ENCODE measurements around the gene ESCO1. TPM values are rescaled to one million over a fixed set of nuclear protein-coding genes. Genes with fewer than 3 reads are reported as not detected.
A peak's percentile ranks its signal among the peaks of the same experiment; 100 is the strongest.

Gene ESCO1
- total RNA-seq, 2 experiments from 2014 or later = 14.3 to 16.7 TPM

GRCh38 chr18:21571772-21572171, 28.7 kb downstream of the ESCO1 start:
- H3K9me3 Mint-ChIP-seq = no peaks in the 10 kb centered on the region
- H3K36me3 Mint-ChIP-seq (ENCODE audit: low read depth) = peaks cover 36% of the 10 kb centered on the region
- H3K27ac Mint-ChIP-seq = peak overlapping the region; percentile 30
- intact Hi-C loops (cut with micrococcal nuclease) = no loop called here
- CTCF ChIA-PET = no interaction called here
- no peak overlapping the region for H3K4me3 Mint-ChIP-seq
- H3K4me1 Mint-ChIP-seq (ENCODE audit: low read depth) = peaks cover 5% of the 10 kb centered on the region
- H3K27me3 Mint-ChIP-seq (ENCODE audit: low read depth) = no peaks in the 10 kb centered on the region
- DNase-seq = no peak

- CTCF ChIA-PET = interaction anchor here (0.7 kb wide), 1 partner anchor 257 kb away, joined by 3 read pairs; no protein-coding TSS in a partner anchor
- peaks cover 12% of the 10 kb centered on the region for H3K36me3 Mint-ChIP-seq (ENCODE audit: low read depth)
These were observed 41.3 kb downstream of the ESCO1 start for GRCh38 chr18:21559195-21559594.

GRCh38 chr18:21557607-21558253, 42.8 kb downstream of the ESCO1 start:
- Mint-ChIP-seq H3K36me3 (ENCODE audit: low read depth) (peaks cover 12% of the 10 kb centered on the region), H3K9me3 (no peaks in the 10 kb centered on the region), H3K27ac (no peak overlapping the region), H3K27me3 (ENCODE audit: low read depth) (no peaks in the 10 kb centered on the region), H3K4me1 (ENCODE audit: low read depth) (peaks cover 2% of the 10 kb centered on the region), H3K4me3 (no peak overlapping the region)
- intact Hi-C loops (cut with micrococcal nuclease) = no loop called here
- DNase-seq = no peak
- CTCF ChIA-PET = no interaction called here

More at GRCh38 chr18:21559195-21559594, 41.3 kb downstream of the ESCO1 start:
- Mint-ChIP-seq H3K27ac (no peak overlapping the region), H3K27me3 (ENCODE audit: low read depth) (no peaks in the 10 kb centered on the region), H3K4me1 (ENCODE audit: low read depth) (no peaks in the 10 kb centered on the region), H3K4me3 (no peak overlapping the region), H3K9me3 (no peaks in the 10 kb centered on the region)
- intact Hi-C loops (cut with micrococcal nuclease) = no loop called here
- no peak for DNase-seq

- DNase-seq = no peak
- H3K9me3 Mint-ChIP-seq = peaks cover 2% of the 10 kb centered on the region
- H3K4me3 Mint-ChIP-seq = no peak overlapping the region
- intact Hi-C loops (cut with micrococcal nuclease) = no loop called here
- CTCF ChIA-PET = no interaction called here
- no peaks in the 10 kb centered on the region for H3K27me3 Mint-ChIP-seq (ENCODE audit: low read depth)
- H3K4me1 Mint-ChIP-seq (ENCODE audit: low read depth) = peaks cover 9% of the 10 kb centered on the region
- H3K36me3 Mint-ChIP-seq (ENCODE audit: low read depth) = peaks cover 28% of the 10 kb centered on the region
- no peak overlapping the region for H3K27ac Mint-ChIP-seq
These were observed 50.0 kb downstream of the ESCO1 start for GRCh38 chr18:21550510-21550970.

- Mint-ChIP-seq H3K27ac (no peak overlapping the region), H3K4me3 (no peak overlapping the region), H3K9me3 (peaks cover 2% of the 10 kb centered on the region), H3K27me3 (ENCODE audit: low read depth) (no peaks in the 10 kb centered on the region), H3K36me3 (ENCODE audit: low read depth) (peaks cover 32% of the 10 kb centered on the region), H3K4me1 (ENCODE audit: low read depth) (peaks cover 8% of the 10 kb centered on the region)
- intact Hi-C loops (cut with micrococcal nuclease) = no loop called here
- DNase-seq = no peak
- CTCF ChIA-PET = interaction anchor here (0.6 to 0.8 kb wide), 2 partner anchors 18 to 52 kb away, joined by 3 read pairs; partner anchors contain the start of gene ESCO1
These were observed 51.9 kb downstream of the ESCO1 start for GRCh38 chr18:21548647-21549046.

GRCh38 chr18:21546423-21546822, 54.1 kb downstream of the ESCO1 start:
- H3K4me1 Mint-ChIP-seq (ENCODE audit: low read depth) = peaks cover 2% of the 10 kb centered on the region

GRCh38 chr18:21538230-21538629, 62.3 kb downstream of the ESCO1 start:
- peaks cover 2% of the 10 kb centered on the region for H3K4me1 Mint-ChIP-seq (ENCODE audit: low read depth)
- H3K4me3 Mint-ChIP-seq = no peak overlapping the region
- no peak for DNase-seq
- no peaks in the 10 kb centered on the region for H3K27me3 Mint-ChIP-seq (ENCODE audit: low read depth)
- peaks cover 16% of the 10 kb centered on the region for H3K36me3 Mint-ChIP-seq (ENCODE audit: low read depth)
- intact Hi-C loops (cut with micrococcal nuclease) = no loop called here
- no peaks in the 10 kb centered on the region for H3K9me3 Mint-ChIP-seq
- CTCF ChIA-PET = interaction anchor here (0.6 kb wide), 1 partner anchor 124 kb away, joined by 3 read pairs; no protein-coding TSS in a partner anchor
- no peak overlapping the region for H3K27ac Mint-ChIP-seq

More at GRCh38 chr18:21546423-21546822, 54.1 kb downstream of the ESCO1 start:
- no peak overlapping the region for H3K4me3 Mint-ChIP-seq
- no peak overlapping the region for H3K27ac Mint-ChIP-seq
- no peaks in the 10 kb centered on the region for H3K9me3 Mint-ChIP-seq
- no peaks in the 10 kb centered on the region for H3K27me3 Mint-ChIP-seq (ENCODE audit: low read depth)
- intact Hi-C loops (cut with micrococcal nuclease) = no loop called here
- peaks cover 22% of the 10 kb centered on the region for H3K36me3 Mint-ChIP-seq (ENCODE audit: low read depth)
- no peak for DNase-seq
- CTCF ChIA-PET = interaction anchor here (0.7 kb wide), 1 partner anchor 452 kb away, joined by 3 read pairs; no protein-coding TSS in a partner anchor

- Mint-ChIP-seq H3K4me3 (no peak overlapping the region), H3K9me3 (no peaks in the 10 kb centered on the region), H3K4me1 (ENCODE audit: low read depth) (no peaks in the 10 kb centered on the region), H3K27ac (no peak overlapping the region), H3K27me3 (ENCODE audit: low read depth) (no peaks in the 10 kb centered on the region), H3K36me3 (ENCODE audit: low read depth) (peaks cover 25% of the 10 kb centered on the region)
- no peak for DNase-seq
- intact Hi-C loops (cut with micrococcal nuclease) = no loop called here
- CTCF ChIA-PET = interaction anchor here (0.6 kb wide), 1 partner anchor 49 kb away, joined by 5 read pairs; no protein-coding TSS in a partner anchor
These were observed 66.2 kb downstream of the ESCO1 start for GRCh38 chr18:21534327-21534726.

- no peak for DNase-seq
- Mint-ChIP-seq H3K4me1 (ENCODE audit: low read depth) (no peaks in the 10 kb centered on the region), H3K27ac (no peak overlapping the region), H3K9me3 (no peaks in the 10 kb centered on the region), H3K27me3 (ENCODE audit: low read depth) (no peaks in the 10 kb centered on the region), H3K36me3 (ENCODE audit: low read depth) (peaks cover 22% of the 10 kb centered on the region), H3K4me3 (no peak overlapping the region)
- intact Hi-C loops (cut with micrococcal nuclease) = no loop called here
- CTCF ChIA-PET = no interaction called here
These were observed 74.0 kb downstream of the ESCO1 start for GRCh38 chr18:21526463-21526862.

GRCh38 chr18:21525916-21526315, 74.6 kb downstream of the ESCO1 start:
- Mint-ChIP-seq H3K4me1 (ENCODE audit: low read depth) (no peaks in the 10 kb centered on the region), H3K4me3 (no peak overlapping the region), H3K27me3 (ENCODE audit: low read depth) (no peaks in the 10 kb centered on the region), H3K9me3 (no peaks in the 10 kb centered on the region), H3K27ac (no peak overlapping the region), H3K36me3 (ENCODE audit: low read depth) (peaks cover 22% of the 10 kb centered on the region)
- no peak for DNase-seq
- intact Hi-C loops (cut with micrococcal nuclease) = no loop called here
- CTCF ChIA-PET = no interaction called here

GRCh38 chr18:21522530-21522929, 78.0 kb downstream of the ESCO1 start:
- Mint-ChIP-seq H3K27me3 (ENCODE audit: low read depth) (no peaks in the 10 kb centered on the region), H3K4me3 (no peak overlapping the region), H3K4me1 (ENCODE audit: low read depth) (no peaks in the 10 kb centered on the region), H3K9me3 (no peaks in the 10 kb centered on the region), H3K36me3 (ENCODE audit: low read depth) (peaks cover 28% of the 10 kb centered on the region), H3K27ac (no peak overlapping the region)
- CTCF ChIA-PET = no interaction called here
- DNase-seq = no peak
- intact Hi-C loops (cut with micrococcal nuclease) = no loop called here

- no peaks in the 10 kb centered on the region for H3K4me1 Mint-ChIP-seq (ENCODE audit: low read depth)
- H3K27me3 Mint-ChIP-seq (ENCODE audit: low read depth) = no peaks in the 10 kb centered on the region
- CTCF ChIA-PET = interaction anchor here (0.5 kb wide), 1 partner anchor 88 kb away, joined by 3 read pairs; no protein-coding TSS in a partner anchor
- H3K9me3 Mint-ChIP-seq = peaks cover 3% of the 10 kb centered on the region
- no peak for DNase-seq
- peaks cover 37% of the 10 kb centered on the region for H3K36me3 Mint-ChIP-seq (ENCODE audit: low read depth)
- intact Hi-C loops (cut with micrococcal nuclease) = no loop called here
- no peak overlapping the region for H3K27ac Mint-ChIP-seq
- H3K4me3 Mint-ChIP-seq = no peak overlapping the region
These were observed 86.8 kb downstream of the ESCO1 start for GRCh38 chr18:21513741-21514140.

- CTCF ChIA-PET = no interaction called here
- H3K4me1 Mint-ChIP-seq (ENCODE audit: low read depth) = no peaks in the 10 kb centered on the region
These were observed 87.2 kb downstream of the ESCO1 start for GRCh38 chr18:21513292-21513691.

More at GRCh38 chr18:21513292-21513691, 87.2 kb downstream of the ESCO1 start:
- intact Hi-C loops (cut with micrococcal nuclease) = no loop called here
- Mint-ChIP-seq H3K27ac (no peak overlapping the region), H3K4me3 (no peak overlapping the region), H3K36me3 (ENCODE audit: low read depth) (peaks cover 37% of the 10 kb centered on the region), H3K9me3 (peaks cover 3% of the 10 kb centered on the region), H3K27me3 (ENCODE audit: low read depth) (no peaks in the 10 kb centered on the region)
- no peak for DNase-seq
